ENCODE results near the gene BRINP1. TPM values are rescaled to one million over a fixed set of nuclear protein-coding genes. Genes with fewer than 3 reads are reported as not detected.

The BRINP1 gene
- polyA plus RNA-seq, 4 donors: 3.5 to 7.1 (median 5.9) TPM

DNA sequence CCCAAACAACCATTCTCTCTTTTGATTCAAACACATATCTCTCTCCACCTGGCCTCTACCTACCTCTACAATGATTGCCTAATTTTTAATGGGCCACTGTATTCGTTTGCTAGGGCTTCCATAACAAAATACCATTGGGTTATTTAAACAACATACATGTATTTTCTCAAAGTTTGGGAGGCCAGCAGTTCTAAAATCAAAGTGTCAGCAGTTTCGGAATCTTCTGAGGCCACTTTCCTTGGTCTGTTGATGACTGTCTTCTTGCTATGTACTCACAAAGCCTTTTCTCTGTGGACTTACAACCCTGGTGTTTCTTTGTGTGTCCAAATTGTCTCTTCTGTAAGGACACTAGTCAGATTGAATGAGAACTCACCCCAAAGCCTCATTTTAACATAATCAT is 214.7 kb downstream of the BRINP1 start:
- no peak for DNase-seq (ENCODE audit: low read depth in 4 of 4, low spot score in 3 of 4)

DNA sequence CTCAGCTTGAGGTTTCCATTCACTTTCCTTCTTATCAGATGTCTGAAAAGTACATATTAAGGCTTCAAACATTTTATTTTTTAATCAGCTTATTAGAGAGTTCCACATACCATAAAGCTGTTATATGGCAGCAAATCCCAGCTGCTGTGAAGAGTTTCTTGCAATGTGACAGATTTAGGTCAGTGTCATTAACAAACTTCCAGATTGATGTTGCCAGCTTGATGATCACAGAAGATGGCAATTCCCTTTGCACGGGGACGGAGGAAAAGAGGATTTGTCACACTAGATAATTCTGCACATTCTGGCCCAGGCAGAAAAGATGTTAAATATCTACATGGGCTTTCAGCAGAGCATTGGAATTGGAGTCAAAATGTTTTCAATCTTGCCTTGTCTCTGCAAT is 215.8 kb downstream of the BRINP1 start:
- DNase-seq (ENCODE audit: low read depth in 4 of 4, low spot score in 3 of 4): no peak

DNA sequence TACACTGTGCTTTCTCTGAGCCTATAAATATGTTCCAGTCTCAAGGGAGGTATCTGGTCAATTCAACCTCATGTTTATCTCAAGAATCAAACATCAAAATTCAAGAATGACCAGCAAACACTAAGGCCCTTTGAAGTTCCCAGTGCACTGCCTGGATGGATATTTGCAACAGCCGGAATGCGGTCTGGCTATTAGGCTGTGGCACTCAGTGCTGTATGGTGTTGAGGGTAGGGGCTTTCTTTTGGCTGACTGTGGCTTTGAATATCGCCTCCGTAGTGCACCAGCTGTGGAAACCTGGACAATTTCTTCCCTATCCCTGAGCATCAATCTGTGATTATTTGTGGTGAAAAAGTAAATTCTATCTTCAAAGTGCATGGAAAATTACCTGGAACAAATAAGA is 220.4 kb downstream of the BRINP1 start:
- DNase-seq (ENCODE audit: low read depth in 4 of 4, low spot score in 3 of 4): no peak

- no peak for DNase-seq (ENCODE audit: low read depth in 4 of 4, low spot score in 3 of 4)
These were observed 231.8 kb downstream of the BRINP1 start for GRCh38 chr9:119137479-119137878.

GRCh38 chr9:119126040-119126439 is 243.2 kb downstream of the BRINP1 start:
- no peak for DNase-seq (ENCODE audit: low read depth in 4 of 4, low spot score in 3 of 4)

DNA sequence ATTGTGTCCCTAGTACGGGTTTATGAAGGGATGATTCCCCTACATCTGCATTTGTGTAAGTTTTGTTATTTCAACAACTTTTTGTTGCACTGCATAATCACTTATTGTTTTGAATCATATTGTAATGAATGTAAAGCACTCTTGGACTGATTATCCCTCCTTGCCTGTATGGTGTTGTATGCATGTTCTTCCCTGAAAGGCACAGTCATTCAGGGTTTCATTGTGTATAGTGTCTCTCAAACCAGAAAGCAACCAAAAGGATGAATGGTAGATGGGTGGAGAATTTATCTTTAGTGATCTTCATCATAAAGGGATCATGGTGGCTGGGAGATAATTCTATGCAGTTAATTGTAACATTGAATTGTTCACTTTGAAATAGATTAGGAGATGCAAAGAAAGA is 247.3 kb downstream of the BRINP1 start:
- no peak for DNase-seq (ENCODE audit: low read depth in 4 of 4, low spot score in 3 of 4)

GRCh38 chr9:119117409-119117808 is 251.8 kb downstream of the BRINP1 start:
- no peak for DNase-seq (ENCODE audit: low read depth in 4 of 4, low spot score in 3 of 4)

All from right renal pelvis (tissue), 4 donors.